NCI-H748 (cell line): ENCODE results near the gene INO80B.
"Not testable (repeated sequence)": the region's sequence is repeated elsewhere in the genome, so short reads cannot be mapped to it uniquely, and the experiment has no call there.

ENCODE experiments used
- DNase-seq: peaks from one replicate; lab custom pipeline; 2025; ENCODE audit not compliant: unreplicated experiment; lab: John Stamatoyannopoulos, UW

INO80B gene

GRCh38 chr2:74474899-74475298, 20.0 kb downstream of the INO80B start:
- peak; percentile 3 for DNase-seq

DNA sequence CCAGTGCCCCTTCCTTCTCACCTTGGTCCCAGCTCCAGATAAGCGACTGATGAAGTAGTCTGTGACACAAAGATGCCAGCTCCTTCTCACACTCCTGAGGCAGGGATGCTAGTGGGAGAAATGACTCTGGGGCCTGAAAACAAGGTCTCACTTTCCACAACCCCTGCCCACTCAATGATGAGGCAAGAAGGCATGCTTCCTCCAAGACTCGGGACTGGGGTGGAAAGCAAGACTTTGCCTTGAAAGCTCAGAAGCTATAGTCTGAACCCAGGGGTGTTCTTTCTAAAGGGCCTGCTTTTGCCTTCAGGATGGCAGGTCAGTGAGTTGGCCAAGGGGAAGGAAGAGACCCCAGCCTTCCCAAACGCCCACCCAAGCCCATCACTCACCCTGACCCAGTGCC, 26.5 kb downstream of the INO80B start:
- DNase-seq, result no peak

GRCh38 chr2:74481961-74482800, 27.3 kb downstream of the INO80B start:
- DNase-seq, result peak; percentile 71

GRCh38 chr2:74482801-74483674, 28.2 kb downstream of the INO80B start, which contains the start of the genes CCDC142 and TTC31:
TSS of gene CCDC142 (minus strand) at chr2:74482998. CDS start at chr2:74482837, 161 bp downstream.
TSS of gene TTC31 (plus strand) at chr2:74483081. CDS start at chr2:74483096, 15 bp downstream.
- peak; percentile 94 for DNase-seq

GRCh38 chr2:74483675-74484164, 28.8 kb downstream of the INO80B start:
- DNase-seq, result not testable (repeated sequence)

- DNase-seq, result no peak
Measured at GRCh38 chr2:74486141-74486540, 31.3 kb downstream of the INO80B start.

- no peak for DNase-seq
Measured at GRCh38 chr2:74488643-74489481, 34.0 kb downstream of the INO80B start.

DNA sequence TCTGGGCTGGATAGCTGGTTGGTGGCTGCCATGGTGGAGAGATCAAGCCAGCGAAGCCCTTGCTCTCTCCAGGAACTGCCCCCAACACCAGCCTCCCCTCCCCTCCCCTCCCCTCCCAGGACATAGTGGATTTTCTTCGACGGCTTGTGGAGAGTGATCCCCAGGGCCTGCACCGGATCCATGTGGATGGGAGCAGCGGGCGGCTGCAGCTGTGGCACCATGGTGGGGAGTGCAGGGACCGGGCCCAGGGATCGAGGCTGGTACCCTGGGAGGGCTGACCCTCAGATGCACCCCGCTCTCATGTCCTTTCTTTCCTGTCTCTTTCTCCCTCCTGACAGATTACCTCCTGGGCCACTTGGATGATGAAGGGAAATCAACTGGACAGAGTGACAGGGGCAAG, 35.0 kb downstream of the INO80B start:
- DNase-seq, result no peak

DNA sequence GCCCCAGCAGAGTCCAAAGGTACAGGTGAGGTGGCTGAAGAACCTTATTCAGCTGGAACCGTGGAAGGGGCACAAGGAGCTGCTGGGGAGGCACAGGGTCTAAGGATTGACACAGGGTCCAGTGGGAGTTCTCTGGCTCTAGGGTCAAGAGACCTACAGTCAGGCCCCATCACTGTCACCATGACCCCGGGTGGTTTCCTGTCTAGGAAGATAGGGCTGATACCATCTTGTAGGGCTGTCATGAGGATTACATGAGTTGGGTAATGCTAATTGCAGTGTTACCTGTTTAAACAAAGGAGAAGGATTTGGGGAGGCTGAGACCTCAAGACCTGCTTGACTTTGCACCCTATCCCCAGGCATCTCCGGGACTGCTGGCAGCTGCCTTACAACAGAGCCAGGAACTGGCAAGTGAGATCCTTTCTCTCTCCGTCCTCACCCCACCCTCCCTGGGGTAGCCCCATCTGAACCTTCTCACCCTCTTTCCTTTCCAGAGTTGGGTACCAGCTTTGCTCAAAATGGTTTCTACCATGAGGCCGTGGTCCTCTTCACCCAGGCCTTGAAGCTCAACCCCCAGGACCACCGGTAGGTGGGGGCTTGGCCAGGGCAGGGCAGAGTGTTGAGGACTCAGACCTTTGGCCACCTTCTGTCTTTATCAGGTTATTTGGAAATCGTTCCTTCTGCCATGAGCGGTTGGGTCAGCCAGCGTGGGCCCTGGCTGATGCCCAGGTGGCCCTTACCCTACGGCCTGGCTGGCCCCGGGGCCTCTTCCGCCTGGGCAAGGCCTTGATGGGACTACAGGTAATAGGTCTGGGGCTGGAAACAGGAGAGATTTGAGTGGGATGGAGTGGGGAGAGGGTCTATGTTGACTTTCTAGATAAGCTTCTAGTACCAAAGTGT, 37.0 kb downstream of the INO80B start:
- no peak for DNase-seq

DNA sequence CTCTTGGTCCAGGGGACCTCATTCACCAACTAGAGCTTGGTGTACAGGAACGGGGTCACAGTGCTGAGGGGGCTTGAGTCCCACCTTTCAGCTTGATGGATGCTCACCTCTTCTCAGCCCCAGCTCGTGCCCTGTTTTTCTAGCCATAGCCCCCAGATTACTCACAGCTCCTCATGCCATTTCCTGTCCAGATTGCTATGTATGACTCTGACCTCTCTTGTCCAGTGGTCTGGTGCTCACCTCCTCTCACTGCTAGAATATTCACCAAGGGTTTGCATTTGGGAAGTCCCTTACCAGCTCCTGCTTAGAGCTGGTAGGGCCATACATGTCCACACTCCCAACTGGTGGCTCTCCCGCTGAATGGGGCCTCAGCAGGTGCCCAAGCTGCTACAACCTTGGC, 38.7 kb downstream of the INO80B start:
- no peak for DNase-seq

GRCh38 chr2:74495440-74495839, 40.6 kb downstream of the INO80B start:
- no peak for DNase-seq

DNA sequence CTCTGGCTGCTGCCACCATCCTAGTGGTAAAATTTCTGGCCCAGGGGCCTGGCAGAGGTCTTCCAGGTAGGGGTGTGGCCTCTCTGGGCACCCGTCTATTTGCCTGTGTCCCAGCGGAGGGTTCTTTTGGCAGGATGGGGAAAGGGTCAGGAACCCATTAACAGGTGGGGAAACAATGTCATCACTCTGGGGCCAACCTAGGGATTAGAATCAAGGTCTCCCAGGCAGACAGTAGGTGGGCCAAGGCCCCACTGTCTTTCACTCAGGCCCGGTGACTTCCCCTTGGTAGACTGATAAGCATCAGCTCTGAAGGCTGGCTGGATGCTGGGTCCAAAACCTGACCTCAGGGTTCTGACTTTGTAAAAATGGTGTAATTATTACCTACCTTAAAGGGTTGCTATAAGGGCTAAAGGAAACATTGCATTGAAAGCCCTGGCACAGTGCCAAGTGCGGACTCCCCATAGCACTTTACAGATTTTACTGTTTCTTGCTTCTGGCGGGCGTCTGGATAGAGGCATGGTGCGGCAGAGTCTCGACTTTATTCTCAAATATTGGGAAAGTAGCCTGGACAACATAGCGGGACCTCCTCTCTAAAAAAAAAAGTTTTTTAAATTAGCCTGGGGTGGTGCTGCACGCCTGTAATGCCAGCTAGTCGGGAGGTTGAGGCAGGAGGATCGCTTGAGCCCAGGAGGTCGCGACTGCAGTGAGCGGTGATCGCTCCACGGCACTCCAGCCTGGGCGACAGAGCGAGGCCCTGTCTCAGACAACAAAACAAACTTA, 42.3 kb downstream of the INO80B start:
- DNase-seq, result no peak

DNA sequence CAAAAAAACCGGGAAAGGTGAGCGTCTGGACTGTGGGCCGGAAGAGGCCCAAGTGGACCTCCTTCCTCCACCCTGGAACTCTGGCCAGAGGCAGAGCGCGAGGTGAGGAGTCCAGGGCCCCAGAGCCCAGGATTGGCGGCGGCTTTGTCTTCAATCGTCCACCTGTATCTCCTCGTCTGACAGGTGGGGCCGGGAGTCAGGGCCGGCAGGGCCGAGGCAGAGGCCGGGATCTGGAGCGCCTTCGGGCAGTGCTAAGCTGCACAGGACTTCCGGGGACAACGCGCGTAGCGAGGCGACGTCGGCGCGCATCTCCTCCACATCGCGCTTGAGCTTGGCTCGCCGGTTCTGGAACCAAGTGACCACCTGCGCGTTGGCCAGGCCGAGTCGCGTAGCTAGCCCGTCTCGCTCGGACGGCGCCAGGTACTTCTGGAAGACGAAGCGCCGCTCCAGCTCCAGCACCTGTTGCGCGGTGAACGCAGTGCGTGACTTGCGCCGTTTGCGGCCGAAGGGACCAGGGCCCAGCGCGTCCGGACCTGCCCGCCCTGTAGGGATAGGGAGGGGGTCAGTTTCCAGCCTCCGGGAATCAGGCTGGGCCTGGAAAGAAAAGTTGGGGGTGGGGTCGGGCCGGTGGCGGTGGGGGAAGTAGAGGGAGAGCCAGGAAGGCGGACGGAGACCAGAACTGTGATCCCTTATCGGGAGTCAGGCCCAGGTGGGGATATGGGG, 43.1 kb downstream of the INO80B start:
- DNase-seq, result peak; percentile 53

DNA sequence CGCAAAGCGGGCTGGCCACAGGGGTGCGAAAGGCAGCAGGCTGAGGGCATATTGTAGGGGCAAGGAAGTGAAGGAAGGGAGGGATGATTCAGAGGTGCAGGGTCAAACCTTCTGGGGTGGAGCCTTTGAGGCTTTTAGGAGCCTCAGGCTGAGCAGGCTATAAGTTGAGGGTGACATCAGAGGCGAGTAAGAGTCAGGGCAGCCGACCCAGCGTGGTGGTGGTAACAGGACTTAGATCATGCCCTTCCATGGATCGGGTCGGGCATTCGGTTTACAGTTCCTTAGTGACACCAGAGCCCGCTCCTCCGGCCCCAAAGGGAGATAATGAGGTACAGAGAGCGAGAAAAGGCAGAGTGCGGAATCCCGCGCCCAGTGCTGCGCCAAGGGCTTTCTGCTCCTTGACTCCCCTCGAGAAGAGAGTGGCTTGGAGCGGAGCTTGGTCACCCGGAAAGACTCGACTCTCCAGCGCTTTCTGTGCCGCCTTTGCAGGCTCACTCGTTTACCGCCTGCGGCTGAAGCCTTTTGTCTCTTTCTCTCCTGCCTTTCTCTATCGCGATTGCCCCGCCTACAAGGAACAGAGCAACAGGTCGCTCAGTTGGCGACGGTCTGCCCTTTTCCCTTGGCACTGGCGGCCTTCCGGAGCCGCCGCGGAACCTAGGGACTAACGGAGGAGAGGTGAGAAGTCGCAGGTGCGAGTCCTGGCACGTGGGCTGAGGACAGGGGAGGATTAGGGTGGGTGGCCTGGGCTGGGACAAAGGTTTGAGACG, 43.8 kb downstream of the INO80B start:
- no peak for DNase-seq

- no peak for DNase-seq
Measured at GRCh38 chr2:74499267-74499939, 44.5 kb downstream of the INO80B start, which contains the start of gene LBX2. TSS of gene LBX2 (minus strand) at chr2:74499603. CDS start at chr2:74499537, 66 bp downstream.

- no peak for DNase-seq
Measured at GRCh38 chr2:74499940-74500577, 45.2 kb downstream of the INO80B start.
